ENCODE results near the gene DYNC1I1.

GRCh38 chr7:95955748-95956147, 183.4 kb downstream of the DYNC1I1 start:
- TF ChIP-seq, protein P1, sequence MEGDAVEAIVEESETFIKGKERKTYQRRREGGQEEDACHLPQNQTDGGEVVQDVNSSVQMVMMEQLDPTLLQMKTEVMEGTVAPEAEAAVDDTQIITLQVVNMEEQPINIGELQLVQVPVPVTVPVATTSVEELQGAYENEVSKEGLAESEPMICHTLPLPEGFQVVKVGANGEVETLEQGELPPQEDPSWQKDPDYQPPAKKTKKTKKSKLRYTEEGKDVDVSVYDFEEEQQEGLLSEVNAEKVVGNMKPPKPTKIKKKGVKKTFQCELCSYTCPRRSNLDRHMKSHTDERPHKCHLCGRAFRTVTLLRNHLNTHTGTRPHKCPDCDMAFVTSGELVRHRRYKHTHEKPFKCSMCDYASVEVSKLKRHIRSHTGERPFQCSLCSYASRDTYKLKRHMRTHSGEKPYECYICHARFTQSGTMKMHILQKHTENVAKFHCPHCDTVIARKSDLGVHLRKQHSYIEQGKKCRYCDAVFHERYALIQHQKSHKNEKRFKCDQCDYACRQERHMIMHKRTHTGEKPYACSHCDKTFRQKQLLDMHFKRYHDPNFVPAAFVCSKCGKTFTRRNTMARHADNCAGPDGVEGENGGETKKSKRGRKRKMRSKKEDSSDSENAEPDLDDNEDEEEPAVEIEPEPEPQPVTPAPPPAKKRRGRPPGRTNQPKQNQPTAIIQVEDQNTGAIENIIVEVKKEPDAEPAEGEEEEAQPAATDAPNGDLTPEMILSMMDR (IDR thresholded peaks at IDR 0.05; ENCODE audit: poor library complexity, severe bottlenecking): no peak
- TF ChIP-seq EP300 (conservative IDR thresholded peaks at IDR 0.05; ENCODE audit: poor library complexity, severe bottlenecking): no peak
- no peak for TF ChIP-seq POLR2AphosphoS5 (IDR thresholded peaks at IDR 0.05)
- TF ChIP-seq RAD21 (conservative IDR thresholded peaks at IDR 0.05): no peak
- TF ChIP-seq, protein P2, sequence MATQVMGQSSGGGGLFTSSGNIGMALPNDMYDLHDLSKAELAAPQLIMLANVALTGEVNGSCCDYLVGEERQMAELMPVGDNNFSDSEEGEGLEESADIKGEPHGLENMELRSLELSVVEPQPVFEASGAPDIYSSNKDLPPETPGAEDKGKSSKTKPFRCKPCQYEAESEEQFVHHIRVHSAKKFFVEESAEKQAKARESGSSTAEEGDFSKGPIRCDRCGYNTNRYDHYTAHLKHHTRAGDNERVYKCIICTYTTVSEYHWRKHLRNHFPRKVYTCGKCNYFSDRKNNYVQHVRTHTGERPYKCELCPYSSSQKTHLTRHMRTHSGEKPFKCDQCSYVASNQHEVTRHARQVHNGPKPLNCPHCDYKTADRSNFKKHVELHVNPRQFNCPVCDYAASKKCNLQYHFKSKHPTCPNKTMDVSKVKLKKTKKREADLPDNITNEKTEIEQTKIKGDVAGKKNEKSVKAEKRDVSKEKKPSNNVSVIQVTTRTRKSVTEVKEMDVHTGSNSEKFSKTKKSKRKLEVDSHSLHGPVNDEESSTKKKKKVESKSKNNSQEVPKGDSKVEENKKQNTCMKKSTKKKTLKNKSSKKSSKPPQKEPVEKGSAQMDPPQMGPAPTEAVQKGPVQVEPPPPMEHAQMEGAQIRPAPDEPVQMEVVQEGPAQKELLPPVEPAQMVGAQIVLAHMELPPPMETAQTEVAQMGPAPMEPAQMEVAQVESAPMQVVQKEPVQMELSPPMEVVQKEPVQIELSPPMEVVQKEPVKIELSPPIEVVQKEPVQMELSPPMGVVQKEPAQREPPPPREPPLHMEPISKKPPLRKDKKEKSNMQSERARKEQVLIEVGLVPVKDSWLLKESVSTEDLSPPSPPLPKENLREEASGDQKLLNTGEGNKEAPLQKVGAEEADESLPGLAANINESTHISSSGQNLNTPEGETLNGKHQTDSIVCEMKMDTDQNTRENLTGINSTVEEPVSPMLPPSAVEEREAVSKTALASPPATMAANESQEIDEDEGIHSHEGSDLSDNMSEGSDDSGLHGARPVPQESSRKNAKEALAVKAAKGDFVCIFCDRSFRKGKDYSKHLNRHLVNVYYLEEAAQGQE (IDR thresholded peaks at IDR 0.05; ENCODE audit: borderline replicate concordance): no peak

Measured in neural cell (in vitro differentiated cells).